ENCODE results near the gene BLZF1. TPM values are rescaled to one million over a fixed set of nuclear protein-coding genes. Genes with fewer than 3 reads are reported as not detected.

BLZF1 gene
- total RNA-seq, 6 donors from 2014 or later: 11.4 to 33.5 (median 23.1) TPM

- WGBS, 2 donors: 88 to 96% methylated on average over 1 of the region's 1 CpG
- H3K27ac ChIP-seq: no peak overlapping the region
- H3K27me3 ChIP-seq: no peaks in the 10 kb centered on the region
- no peak for DNase-seq
- peaks cover 0 to 3% (median 0%) of the 10 kb centered on the region in 4 donors for H3K36me3 ChIP-seq
- H3K9me3 ChIP-seq: no peaks in the 10 kb centered on the region
- H3K4me1 ChIP-seq: no peaks in the 10 kb centered on the region
- TF ChIP-seq POLR2A (IDR thresholded peaks at IDR 0.05) (no peak), CTCF (IDR thresholded peaks at IDR 0.05) (no peak), EP300 (IDR thresholded peaks at IDR 0.05) (no peak), POLR2AphosphoS5 (IDR thresholded peaks at IDR 0.05) (no peak)
- no peak overlapping the region for H3K4me3 ChIP-seq
- ATAC-seq (ENCODE audit: low FRiP score in 2 of 2): no peak
These were observed 42.9 kb upstream of the BLZF1 start for GRCh38 chr1:169325117-169325516.

- no peak overlapping the region for H3K4me3 ChIP-seq
- H3K9me3 ChIP-seq: no peaks in the 10 kb centered on the region
- 63 to 69% methylated on average over 3 of the region's 3 CpGs for WGBS, 2 donors
- H3K27me3 ChIP-seq: no peaks in the 10 kb centered on the region
- no peaks in the 10 kb centered on the region for H3K4me1 ChIP-seq
- no peak for ATAC-seq (ENCODE audit: low FRiP score in 2 of 2)
- TF ChIP-seq POLR2AphosphoS5 (IDR thresholded peaks at IDR 0.05) (no peak), CTCF (IDR thresholded peaks at IDR 0.05) (no peak), POLR2A (IDR thresholded peaks at IDR 0.05) (no peak)
- no peak overlapping the region for H3K27ac ChIP-seq
- H3K36me3 ChIP-seq: peaks cover 0 to 3% (median 0%) of the 10 kb centered on the region in 4 donors
- DNase-seq: no peak
These were observed 41.6 kb upstream of the BLZF1 start for GRCh38 chr1:169326261-169326955.

GRCh38 chr1:169326956-169327268 lies 41.1 kb upstream of the BLZF1 start:
- Histone ChIP-seq H3K27me3 (no peaks in the 10 kb centered on the region), H3K4me1 (no peaks in the 10 kb centered on the region), H3K9me3 (peaks cover 0 to 2% (median 0%) of the 10 kb centered on the region in 4 donors), H3K27ac (no peak overlapping the region), H3K4me3 (no peak overlapping the region), H3K36me3 (peaks cover 0 to 3% (median 0%) of the 10 kb centered on the region in 4 donors)
- DNase-seq (no peak), ATAC-seq (ENCODE audit: low FRiP score in 2 of 2) (no peak)
- TF ChIP-seq POLR2AphosphoS5 (IDR thresholded peaks at IDR 0.05) (no peak), POLR2A (IDR thresholded peaks at IDR 0.05) (no peak), EP300 (IDR thresholded peaks at IDR 0.05) (no peak), CTCF (IDR thresholded peaks at IDR 0.05) (no peak)

GRCh38 chr1:169327875-169328274 lies 40.1 kb upstream of the BLZF1 start:
- Histone ChIP-seq H3K27me3 (no peaks in the 10 kb centered on the region), H3K36me3 (peaks cover 0 to 3% (median 0%) of the 10 kb centered on the region in 4 donors), H3K9me3 (peaks cover 0 to 3% (median 0%) of the 10 kb centered on the region in 4 donors), H3K27ac (no peak overlapping the region), H3K4me3 (no peak overlapping the region), H3K4me1 (no peaks in the 10 kb centered on the region)
- ATAC-seq (ENCODE audit: low FRiP score in 2 of 2) (no peak), DNase-seq (no peak)
- TF ChIP-seq POLR2AphosphoS5 (IDR thresholded peaks at IDR 0.05) (no peak), POLR2A (IDR thresholded peaks at IDR 0.05) (no peak), EP300 (IDR thresholded peaks at IDR 0.05) (no peak), CTCF (IDR thresholded peaks at IDR 0.05) (no peak)
- 85 to 96% methylated on average over 2 of the region's 2 CpGs for WGBS, 2 donors

- H3K27me3 ChIP-seq: no peaks in the 10 kb centered on the region
- H3K4me1 ChIP-seq: no peaks in the 10 kb centered on the region
- DNase-seq (no peak), ATAC-seq (ENCODE audit: low FRiP score in 2 of 2) (no peak)
- no peak overlapping the region for H3K27ac ChIP-seq
- WGBS, 2 donors: 95 to 98% methylated on average over 1 of the region's 1 CpG
- H3K4me3 ChIP-seq: no peak overlapping the region
- TF ChIP-seq EP300 (IDR thresholded peaks at IDR 0.05): no peak
- TF ChIP-seq CTCF (IDR thresholded peaks at IDR 0.05): no peak
- TF ChIP-seq POLR2AphosphoS5 (IDR thresholded peaks at IDR 0.05): no peak
- no peak for TF ChIP-seq POLR2A (IDR thresholded peaks at IDR 0.05)
- peaks cover 0 to 3% (median 0%) of the 10 kb centered on the region in 4 donors for H3K9me3 ChIP-seq
- H3K36me3 ChIP-seq: no peaks in the 10 kb centered on the region
These were observed 38.6 kb upstream of the BLZF1 start for GRCh38 chr1:169329383-169329782.

Measured in upper lobe of left lung (tissue), 6 donors.